GM18870 (cell line): Measurements from ENCODE around the gene KLHL15.

Source experiments
- ATAC-seq: cut with Tn5 transposase; IDR thresholded peaks from one replicate; pipeline ENCODE4 v1.9.1; 2021; ENCODE audit warnings: moderate library complexity; ENCODE audit not compliant: unreplicated experiment

The KLHL15 gene

DNA sequence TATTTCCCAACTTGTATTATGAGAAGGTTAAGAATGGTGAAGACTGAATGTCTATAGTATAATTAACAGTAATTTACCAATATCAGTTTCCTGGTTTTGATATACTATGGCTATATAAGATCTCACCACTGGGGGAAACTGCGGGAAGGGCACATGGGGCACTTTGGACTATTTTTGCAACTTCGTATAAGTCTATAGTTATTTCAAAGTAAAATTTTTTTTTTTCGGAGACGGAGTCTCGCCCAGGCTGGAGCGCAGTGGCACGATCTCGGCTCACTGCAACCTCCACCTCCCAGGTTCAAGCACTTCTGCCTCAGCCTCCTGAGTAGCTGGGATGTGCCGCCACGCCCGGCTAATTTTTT, 73.1 kb downstream of the KLHL15 start:
- ATAC-seq, result no peak

GRCh38 chrX:23952984-23953907, 73.7 kb downstream of the KLHL15 start:
- peak; percentile 92 for ATAC-seq

DNA sequence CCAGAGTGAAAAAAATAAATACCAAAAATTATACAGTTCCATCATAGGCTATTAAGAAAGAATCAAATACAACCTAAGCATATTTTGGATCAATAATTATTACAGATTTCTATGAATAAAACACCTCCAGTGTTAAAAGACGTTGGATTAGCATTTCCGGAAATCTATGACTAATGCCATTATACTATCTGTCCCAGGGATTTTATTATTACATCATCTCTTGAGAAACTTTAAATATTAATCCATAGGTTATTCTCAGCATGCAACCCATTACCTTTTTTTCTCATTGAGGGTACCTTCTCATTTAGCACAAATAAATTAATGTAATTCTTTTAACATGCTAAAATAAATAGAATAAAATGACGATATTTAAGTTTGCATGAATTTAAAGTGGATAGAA, 74.6 kb downstream of the KLHL15 start:
- no peak for ATAC-seq

GRCh38 chrX:23945206-23945605, 81.8 kb downstream of the KLHL15 start:
- ATAC-seq, result no peak

GRCh38 chrX:23944234-23944633, 82.8 kb downstream of the KLHL15 start:
- ATAC-seq, result no peak

GRCh38 chrX:23939203-23939602, 87.8 kb downstream of the KLHL15 start:
- ATAC-seq, result no peak

DNA sequence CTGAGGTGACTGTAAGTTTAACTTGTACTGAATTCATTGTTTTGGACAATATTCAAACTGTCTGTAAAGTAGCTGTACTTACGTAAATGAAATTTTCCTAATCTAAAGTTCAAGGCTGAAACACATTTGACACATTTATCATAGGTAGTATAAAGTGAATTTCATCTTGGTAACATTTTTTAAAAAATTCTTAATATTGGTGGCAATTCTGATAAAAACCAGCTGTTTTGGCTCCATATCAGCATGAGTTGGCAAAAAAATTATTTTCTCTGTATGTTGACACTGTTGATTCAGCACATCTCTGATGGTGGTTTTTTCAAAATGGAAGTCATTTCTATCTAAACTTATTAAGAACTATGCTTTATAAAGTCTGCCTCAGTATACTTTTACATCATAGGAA, 88.3 kb downstream of the KLHL15 start:
- ATAC-seq, result no peak

GRCh38 chrX:23937100-23937499, 89.9 kb downstream of the KLHL15 start:
- ATAC-seq, result no peak

DNA sequence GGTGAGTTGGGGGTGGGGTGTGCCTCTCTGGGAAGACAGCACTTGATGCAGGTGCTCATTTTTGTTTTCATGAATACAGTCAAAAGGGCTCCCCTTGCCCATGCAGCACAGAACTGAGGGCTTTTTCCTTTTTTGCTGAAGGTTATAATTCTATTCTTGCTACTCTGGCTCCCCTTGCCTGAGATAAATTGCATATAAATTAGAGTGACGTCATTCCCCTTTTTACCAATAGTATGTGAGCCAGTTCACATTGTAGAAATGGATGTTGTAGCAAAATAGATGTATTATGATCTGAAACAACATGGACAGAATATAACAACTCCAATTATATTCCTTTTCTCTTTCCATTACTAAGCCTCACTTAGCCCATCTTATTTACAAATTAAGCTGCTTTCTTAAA, 90.8 kb downstream of the KLHL15 start:
- ATAC-seq, result no peak

- no peak for ATAC-seq
Observed at GRCh38 chrX:23935106-23935505, 91.9 kb downstream of the KLHL15 start.
